HG02938 (cell line): ENCODE data around the gene LIMCH1.

Experiments used
- ATAC-seq: cut with Tn5 transposase; IDR thresholded peaks from one replicate; pipeline ENCODE4 v1.9.1; 2021; ENCODE audit warnings: mild to moderate bottlenecking, moderate library complexity; ENCODE audit not compliant: unreplicated experiment

Gene LIMCH1

DNA sequence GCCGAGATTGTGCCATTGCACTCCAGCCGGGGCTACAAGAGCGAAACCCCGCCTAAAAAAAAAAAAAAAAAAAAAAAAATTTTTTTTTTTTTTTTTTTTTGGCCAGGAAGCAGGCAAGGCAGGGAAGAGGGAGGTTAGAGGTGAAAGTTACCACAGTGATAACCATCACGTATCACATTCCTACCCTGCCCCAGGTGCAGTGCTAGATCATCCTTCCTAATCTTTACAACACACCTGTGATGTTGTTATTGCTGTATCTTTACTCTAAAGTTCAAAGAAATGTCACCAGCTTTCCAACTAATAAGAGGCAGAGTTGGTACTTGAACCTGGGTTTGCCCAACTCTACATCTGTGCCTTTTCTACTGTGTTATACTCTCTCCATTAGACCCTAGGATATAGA, 7.2 kb upstream of the LIMCH1 start:
- no peak for ATAC-seq

DNA sequence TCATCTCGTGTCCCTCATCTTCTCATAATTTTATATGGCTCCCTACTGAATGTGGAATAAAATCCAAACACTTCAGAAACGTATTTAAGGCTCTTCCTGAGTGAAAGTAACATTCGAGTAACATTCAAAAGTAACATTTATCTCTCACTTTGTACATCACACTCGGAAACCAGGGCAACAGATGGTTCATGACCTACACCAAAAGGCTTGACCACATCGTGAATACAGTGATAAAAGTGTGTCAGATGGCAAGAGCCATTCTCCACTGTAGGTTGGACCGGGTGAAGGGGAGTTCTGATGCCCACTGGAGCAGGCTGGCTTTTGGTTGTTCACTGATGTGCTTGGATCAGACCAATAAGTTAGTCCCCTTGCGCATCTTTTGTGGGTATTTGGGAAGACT, 5.6 kb upstream of the LIMCH1 start:
- ATAC-seq = no peak

DNA sequence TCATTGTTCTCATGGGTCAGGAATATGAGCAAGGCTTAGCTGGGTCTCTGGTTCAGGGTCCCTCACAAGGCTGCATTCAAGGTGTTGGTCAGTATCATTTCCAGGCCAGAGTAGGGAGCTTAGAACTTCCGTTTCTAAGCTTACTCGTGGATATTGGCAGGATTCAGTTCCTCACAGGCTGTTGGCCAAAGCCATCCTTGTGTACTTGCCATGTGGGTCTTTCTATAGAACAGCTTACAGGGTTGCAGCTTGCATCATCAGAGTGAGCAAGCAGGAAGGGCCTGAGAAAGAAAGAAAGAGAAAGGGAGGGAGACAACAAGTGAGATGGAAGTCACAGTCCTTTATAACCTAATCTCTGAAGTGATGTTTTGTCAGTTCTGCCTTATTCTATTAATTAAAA, 5.1 kb upstream of the LIMCH1 start:
- ATAC-seq = no peak

DNA sequence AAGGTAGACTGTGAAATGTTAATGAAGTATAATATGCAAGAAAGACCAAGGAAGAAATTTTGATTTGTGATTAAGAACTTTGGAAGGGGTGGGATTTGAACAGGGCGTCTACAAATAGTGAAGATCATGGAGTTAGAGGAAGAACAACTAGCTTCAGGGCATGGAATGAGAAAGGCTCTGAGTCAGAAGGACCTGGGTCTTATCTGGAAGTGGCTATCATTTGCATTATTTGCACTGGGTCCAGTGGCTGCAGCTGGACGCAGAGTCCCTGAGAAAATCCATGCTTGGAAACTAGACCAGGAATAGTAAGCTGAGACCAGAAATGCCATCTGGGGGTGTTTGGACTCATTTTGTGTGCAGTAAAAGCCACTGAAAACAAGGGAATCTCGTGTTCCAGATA, 4.3 kb upstream of the LIMCH1 start:
- ATAC-seq = no peak

DNA sequence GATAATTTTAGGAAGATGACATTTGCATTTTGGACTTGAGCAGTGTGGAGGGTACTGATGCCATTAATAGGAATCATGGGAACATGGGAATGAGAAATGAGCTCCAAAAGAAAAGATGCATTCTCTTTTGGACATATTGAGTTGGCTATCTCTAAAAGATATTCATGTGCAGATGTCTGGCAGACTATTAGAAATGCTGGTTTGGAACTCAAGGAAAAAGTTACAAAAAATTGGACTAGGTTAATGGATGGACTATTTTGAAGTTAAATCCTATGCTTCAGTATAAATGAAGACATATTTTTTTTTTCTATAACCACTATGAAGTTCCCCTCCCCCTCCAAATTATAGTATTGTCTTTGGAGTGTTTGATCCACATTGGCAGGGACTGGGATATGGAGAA, 3.6 kb upstream of the LIMCH1 start:
- no peak for ATAC-seq

DNA sequence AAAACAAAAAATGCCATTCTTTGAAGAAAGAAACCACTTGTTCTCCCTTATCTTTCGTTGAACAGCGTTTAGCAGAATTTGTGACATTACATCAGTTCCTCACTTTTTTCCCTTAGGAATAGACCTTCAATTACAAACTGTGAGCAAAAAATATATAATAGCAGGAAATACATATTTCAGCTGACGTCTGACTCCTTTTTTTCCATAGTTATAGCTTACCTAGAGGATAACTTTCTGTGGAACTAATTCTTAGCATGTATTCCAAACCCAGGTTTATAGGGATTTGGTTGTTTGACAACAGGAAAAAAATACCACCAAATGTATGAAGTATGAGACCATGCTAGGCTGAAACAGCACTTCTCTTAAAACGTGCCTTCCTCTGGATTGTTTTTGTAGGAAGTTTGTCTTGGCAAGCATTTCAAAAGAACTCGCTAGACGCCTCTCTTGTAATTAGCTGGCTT, 2.0 kb upstream of the LIMCH1 start:
- no peak for ATAC-seq

DNA sequence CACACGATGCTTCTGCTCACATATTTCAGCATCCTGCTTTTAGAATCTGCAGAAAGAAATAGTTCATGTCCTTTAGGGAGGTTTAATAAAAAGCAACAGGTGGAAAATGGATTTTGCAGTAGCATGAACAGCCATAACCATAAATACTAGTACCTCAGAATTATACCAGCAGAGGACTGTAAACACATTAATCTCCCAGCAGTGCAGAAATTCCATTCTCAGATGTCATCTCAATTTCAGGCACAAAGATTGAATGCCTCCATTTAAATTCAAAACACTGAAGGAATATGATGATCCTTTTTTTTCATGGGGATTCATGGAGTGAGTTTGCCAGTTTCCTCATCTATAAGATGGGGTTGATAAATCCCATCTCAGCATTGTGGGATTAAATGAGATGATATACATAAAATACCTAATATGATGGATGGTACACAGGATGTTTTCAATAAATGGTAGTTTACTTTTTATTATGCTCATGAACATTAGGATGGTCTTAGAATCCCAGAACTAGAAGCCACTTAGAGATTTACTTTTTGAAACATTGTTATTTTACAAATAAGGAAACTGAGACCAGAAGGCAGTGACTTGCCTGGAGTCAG, 566 bp upstream of the LIMCH1 start:
- no peak for ATAC-seq

DNA sequence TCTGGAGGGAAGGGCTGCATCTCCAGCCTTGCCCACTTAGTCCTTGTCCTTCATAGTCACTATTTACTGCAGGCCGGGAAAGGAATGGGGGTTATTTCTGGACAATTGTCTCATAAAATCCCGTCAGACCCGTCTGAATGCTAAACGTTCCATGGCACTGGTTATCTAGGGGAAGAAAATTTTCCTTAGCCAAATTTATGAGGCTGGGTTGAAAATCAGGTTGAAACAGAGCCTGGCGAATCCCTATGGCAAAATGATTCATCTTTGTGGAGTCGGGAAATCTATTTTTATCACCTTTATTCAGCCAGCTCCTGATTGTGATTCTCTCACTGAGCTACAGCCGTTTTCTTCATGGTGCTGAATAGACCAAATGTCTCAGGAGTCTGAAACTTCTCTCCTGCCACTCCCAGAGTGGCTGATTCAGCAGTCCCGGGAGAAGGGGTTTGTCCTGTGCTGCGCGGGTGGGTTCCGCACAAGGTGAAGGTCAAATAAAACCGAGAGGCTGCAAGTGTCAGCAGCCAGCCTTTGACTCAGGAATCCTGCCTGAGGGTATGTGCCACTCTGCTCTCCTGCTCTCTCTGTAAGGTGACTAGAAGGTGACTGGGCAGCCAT, 1.0 kb downstream of the LIMCH1 start:
- ATAC-seq = no peak

DNA sequence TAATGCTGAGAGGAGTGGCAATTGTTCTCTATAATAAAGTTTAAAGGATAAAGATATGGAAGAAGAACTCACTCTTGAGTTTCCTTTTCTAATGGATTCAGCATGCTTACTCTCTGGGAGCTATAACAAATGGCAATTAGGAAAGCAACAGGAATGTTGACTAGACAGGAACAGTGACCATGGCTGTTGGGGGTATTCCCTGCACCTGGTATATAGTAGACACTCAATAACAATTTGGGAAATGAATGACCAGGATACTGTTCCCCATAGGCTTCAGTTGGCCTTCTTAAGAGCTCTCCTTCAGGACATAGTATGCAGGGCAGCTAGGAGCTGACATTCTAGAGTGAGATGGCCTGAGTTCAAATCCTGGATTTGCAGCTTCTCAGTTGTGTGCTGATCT, 1.8 kb downstream of the LIMCH1 start:
- ATAC-seq = no peak

DNA sequence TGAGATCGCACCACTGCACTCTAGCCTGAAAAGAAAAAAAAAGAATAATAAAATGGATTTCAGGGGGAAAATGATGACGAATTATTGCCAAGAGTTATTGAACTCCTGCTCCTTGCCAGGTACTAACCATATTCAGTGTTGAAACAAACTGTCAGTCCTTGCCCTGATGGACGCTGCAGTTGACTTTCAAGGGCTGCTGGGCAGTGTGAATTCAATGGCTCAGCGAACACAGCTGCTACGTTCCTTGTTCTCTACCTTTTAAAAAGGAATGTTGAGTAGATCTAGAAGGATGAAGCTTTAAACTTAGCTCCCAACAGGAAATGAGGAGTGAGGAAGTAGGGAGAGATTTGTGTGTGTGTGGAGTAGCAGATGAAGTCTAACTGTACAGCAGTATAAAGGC, 2.7 kb downstream of the LIMCH1 start:
- no peak for ATAC-seq

DNA sequence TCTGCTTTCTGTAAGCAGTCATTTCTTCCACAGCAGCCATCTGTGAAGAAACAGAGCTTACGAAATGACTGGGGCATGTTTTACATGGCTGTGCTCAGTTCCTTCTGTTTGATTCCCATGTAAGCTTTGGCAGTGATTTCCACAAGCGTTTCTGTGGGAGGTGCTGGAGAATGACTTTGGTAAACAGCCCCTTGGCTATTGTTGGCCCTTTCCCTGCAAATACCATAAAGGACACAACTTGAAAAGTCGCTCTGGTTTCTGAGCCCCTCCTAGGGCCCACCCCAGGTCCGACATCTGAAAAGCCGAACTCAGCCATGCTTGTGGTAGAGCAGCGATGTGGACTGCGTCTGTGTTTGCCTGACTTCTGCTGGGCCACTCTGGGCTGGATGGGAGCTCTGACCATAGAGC, 3.7 kb downstream of the LIMCH1 start:
- ATAC-seq = no peak

DNA sequence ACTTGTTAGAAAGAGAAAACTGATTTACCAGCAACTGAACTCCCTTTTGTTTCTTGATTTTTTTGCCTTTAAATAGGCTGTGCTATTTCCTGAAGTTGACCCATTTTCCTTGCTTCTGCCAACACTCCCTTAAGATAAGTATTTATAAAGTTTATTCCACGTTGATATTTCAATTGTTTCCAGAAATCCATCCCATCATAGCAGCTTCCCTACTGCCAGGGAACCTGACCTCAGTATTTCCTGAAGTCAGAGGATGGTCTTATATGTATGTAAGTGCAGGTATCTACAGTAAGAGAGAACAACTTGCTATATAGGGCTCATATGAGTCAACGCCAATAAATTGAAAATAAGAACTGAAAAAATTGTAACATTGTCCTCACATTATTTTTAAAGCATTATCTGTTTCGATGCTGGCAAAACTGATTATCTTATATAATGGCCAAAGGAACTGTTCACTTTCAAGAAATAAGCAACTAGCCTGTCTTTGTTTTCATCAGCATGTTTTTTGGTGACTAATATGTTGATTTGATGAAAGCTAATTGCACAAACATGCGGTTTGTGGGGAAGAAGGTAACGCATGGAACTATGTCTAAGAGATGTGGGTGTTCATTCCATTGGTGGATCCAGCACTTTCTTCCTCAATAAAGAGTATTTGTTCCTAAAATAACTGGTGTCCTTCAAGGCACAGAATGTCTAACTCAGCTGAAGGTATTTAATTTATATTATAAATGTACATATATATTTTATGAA, 4.7 kb downstream of the LIMCH1 start:
- ATAC-seq = no peak

DNA sequence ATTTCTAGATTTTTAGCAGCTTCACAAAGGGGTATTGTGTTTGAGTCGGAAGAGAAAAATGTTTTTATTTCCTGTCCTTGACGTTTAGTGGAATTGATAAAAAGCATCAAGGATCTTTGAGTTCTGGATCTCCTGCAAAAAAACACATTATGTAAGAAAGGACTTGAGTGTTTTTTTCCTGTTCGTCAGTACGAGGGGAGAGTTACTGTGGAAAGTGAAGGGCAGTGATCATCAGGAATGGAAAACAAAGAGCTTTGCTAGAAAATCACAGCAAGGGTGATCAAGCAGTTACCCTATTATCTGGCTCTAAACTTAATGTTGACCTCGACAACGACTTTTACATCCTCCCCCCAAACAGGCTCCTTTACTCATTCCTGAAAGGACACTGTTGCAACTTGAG, 7.3 kb downstream of the LIMCH1 start:
- ATAC-seq = no peak

DNA sequence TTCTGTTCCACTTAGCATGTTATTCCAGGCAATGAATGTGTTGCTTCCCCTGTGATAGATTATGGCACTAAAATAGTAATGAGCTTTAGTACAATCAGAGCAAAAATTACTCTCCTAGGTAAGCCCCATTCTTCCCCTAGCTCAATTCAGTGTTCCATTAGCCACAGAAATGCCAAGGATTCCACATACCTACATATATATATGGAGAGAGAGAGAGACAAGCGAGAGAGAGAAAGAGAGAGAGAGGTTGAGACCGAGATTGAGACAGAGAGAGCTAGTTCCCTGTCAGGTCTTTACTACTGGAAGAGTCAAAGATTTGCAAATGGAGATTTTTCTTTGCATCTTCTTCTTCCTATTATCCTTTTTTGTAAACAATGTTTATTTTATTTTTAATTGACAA, 8.7 kb downstream of the LIMCH1 start:
- ATAC-seq = no peak

DNA sequence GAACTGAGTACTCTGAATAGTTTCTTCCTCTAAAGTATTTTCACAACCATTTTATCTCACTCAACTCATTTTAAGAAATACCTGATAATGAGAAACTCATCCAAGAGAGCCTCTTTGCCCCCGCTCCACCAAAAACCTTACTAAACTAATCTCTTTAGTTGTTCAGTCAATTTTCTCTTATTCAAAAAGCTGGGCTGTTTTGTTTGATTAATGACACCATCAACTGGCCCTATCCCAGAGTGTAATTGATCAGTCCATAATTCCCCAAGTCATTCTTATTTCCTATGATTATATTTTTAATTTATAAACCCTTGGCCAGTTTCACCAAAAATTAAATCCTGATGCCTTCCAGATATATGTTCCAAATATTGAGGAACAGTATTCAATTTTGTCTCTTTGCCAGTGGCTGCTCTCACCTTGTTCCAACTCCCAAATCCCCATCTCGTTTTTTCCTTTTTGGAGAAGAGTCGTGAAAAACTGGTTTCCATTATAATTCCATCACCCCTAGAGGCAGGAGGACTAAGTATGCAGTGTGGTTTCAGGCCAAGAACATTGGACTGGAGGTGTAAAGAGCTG, 10.4 kb downstream of the LIMCH1 start:
- ATAC-seq = no peak

DNA sequence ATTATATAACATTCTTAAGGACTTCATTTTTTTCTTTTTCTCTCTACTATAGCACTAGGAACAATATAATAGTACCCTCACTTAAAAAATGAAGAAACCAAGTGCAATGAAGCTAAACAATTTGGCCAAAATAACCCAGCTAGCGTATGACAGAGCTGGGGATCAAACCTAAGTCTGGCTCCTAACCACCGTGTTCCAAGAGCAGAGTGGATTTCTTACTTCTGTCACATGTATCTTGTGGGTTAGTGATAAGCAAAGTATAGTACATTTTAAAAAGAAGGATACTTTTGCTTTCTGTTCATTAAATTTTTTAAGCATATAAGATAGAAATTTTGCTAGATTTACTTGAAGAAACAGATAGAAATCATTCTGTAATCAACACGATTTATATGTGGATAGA, 11.5 kb downstream of the LIMCH1 start:
- no peak for ATAC-seq

DNA sequence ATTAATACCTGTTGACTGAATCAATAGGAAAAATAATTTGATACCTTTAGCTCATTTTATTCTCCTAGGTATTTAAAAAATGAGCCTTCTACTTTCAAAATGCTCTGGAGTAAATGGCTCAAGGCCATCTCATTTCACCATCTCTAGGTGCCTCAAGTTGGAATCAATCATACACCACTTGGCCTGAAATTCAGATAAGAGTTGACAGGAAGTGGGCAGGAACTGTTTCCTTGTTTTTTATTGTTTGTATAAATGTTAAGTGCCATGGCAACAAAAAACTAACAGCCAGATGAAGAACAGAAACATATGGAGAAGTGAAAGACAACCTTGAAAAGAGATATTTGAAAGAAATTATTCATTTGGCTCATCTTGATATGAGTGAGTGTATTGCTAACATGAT, 12.4 kb downstream of the LIMCH1 start:
- no peak for ATAC-seq

DNA sequence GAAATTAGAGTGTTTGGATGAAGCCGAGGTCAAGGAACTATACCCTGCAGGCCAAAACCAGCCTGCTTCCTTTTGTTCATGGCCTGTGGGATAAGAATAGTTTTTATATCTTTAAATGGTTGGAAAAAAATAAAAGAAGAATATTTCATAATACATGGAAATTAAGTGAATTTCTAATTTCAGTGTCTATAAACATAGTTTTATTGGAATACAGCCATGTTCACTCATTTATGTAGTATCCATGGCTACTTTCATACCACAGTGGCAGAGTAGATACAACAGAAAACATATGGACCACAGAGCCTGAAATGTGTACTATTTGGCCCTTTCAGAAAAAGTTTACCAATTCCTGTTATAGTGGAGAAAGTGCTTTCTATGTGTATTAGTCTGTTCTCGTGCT, 13.6 kb downstream of the LIMCH1 start:
- no peak for ATAC-seq

DNA sequence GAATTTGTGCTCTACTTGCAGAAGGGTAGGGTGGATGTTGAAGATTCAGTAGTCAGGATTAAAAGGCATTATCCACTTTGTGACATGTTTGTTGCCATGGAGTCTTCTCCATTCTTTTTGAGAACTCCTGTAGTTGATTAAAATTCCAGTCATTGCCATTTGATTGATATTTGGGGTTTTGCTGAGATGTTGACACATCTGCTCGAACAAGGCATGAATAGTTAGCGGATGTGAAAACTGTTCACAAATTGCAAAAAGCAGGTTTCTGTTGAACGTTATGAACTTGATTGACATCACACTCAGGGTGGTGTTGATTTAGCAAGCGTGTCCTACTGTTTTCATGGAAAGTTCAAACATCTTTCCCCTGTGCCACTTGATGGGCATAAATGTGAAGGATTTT, 16.9 kb downstream of the LIMCH1 start:
- no peak for ATAC-seq

DNA sequence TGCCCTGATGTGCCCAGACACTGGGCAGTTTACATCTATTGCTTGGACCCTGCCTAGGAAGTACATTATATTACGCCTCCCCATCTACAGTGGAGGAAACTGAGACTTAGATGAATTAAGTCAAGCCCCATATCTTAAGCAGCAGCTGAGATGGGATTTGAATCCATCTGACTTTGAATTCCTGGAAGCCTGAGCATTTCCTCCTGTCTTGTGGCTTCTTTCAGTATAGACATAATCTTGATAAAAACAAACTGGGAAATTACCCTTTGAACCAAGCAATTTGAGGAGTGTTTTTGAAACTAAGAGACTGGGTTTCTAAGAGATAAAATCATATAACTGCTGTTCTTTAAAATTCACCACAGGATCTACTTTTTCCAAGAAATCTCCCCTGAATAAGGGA, 18.6 kb downstream of the LIMCH1 start:
- no peak for ATAC-seq

DNA sequence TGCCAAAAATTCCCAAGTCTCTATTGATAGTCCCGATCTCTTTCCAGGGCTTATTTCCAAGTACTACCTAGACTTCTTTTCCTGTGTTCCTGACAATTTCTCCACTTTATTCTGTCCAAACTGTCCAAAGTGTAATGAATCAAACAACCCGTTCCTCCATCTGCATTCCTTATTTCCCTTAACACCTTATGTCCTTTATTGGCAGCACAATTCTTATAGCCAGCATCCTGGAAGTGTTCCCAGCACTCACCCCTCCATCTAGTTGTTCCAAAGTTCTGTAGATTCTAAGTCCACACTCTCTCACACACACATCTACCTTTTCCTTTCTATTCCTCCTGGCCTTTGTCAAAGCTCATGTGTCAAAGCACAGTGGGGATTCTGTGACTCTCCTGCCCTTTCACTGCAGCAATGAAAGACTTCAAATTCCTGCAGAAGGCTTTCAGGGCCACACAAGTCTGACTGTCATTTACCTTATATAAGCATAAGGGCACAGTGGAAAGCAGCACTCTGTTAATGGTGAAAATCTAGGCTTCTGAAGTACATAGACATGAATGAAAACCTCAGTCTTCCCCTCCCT, 22.1 kb downstream of the LIMCH1 start:
- no peak for ATAC-seq

DNA sequence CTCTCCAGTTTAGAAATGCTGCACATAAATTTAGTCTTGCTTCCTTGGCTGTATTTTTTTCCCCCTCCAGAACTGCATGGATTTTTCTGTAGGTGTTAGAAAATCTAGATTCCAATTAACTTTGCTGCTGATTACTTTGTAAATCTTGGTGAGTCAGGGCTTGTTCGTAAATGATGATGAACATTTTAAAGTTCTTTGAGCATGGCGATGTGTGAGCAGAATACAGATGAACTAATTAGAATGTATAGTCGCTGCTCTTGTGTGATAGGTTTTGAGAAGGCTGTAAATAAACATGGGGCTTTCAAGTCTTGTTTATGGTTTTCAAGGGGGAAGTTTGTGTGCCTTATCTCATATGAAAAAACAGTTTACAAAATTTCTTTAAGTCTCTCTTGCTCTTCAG, 23.3 kb downstream of the LIMCH1 start:
- no peak for ATAC-seq
